ENCODE data around the gene FARS2.
"Not testable (repeated sequence)": the region's sequence is repeated elsewhere in the genome, so short reads cannot be mapped to it uniquely, and the experiment has no call there.

The FARS2 gene

DNA sequence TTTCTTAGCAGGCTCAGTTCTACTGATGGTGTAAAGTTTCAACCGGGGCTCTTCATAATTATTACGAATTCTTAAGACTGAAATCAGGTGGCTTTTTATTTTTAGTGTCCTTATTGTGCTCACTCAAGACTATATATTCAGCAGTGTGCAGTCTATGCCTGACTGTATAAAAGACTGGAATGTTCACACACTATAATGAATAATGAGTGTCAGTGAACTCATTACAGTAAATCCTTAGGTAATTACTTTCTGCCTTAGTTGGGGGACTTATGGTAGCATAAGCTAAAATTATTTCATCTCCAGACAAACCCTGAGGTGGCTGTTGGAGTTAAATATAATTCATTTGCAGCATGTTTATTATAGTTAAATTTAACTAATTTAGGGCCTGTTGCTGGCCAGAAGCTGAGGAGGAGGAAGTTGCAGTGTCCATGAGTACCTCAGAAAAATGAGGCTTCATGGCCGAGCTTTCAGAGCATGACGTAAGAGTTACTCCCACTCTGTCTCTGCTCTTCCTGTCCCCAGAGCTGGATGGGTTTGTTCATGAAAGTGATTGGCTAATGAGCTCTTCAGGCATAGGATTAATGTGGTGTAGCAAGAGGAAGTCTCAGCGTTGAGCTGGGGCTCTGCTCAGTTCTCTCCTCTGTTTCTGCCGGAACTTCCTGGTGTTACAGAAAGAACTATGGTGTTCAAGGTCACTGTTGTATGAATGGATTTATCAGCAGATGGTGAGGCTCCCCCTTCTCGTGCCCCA lies 409.7 kb downstream of the FARS2 start:
- no peak for DNase-seq (ENCODE audit: low spot score)

DNA sequence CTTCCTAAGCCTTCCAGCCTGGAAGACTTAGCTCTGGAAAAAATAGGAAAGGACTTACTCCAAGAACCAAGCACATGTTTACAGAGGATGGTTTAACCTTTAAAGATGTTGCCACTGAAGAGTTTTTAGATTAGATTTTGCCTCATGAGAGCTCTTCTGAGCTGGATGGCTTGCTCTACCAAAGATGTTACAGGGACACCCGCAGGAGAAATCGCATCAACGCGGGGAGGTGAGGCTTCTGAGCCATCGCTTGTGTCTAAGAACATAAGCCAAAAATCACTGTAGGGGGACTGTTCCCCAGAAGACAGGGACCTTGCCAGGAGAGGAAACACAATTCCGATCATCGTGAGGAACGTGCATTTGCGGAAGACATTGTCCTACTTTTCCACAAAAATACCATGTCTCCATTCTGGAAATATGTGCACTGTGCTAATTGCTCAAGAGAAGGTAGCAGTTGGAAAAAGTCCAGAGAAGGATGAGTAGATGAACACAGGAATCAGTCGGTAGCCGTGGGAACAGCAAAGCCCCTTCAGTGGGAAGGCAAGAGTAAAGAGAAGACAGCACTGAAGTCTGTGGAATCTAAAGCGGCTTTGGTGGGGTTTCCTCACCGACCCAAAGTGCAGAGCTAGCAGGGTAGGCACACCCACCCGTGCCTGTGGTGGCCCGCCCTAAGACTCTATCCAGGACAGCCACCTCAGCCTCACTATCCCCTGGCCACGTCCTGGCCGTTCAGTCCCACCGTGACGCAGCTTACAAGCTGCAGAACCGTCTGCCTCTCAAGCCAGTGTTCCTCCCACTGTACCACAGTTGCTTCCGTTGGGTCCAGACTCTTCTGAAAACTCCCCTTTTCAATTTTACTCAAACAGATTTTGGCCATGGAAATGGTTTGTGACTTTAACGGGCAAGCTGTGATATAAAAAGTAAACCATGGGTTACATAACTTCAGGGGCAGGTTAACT lies 410.6 kb downstream of the FARS2 start:
- no peak for DNase-seq (ENCODE audit: low spot score)

DNA sequence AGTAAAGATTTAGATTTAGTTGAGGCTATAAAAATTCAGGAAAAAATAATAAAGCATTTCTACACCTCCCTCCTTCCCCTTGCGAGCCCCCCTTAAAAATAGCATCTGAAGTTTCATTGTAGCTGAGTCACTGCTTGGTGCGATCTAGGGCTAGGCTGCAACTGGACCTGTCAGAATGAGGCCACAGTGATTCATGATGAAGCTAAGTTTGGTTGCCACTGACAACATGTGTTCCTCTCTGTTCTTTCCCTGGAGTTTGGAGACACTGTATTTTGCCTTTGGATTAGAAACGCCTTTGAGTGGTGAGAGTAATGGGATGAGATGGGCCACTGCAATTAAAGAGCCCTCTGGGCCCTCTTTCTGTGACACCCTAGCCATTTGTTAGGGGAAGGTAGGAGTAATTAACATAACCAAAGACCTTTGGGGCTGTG lies 411.3 kb downstream of the FARS2 start:
- DNase-seq (ENCODE audit: low spot score), result no peak

DNA sequence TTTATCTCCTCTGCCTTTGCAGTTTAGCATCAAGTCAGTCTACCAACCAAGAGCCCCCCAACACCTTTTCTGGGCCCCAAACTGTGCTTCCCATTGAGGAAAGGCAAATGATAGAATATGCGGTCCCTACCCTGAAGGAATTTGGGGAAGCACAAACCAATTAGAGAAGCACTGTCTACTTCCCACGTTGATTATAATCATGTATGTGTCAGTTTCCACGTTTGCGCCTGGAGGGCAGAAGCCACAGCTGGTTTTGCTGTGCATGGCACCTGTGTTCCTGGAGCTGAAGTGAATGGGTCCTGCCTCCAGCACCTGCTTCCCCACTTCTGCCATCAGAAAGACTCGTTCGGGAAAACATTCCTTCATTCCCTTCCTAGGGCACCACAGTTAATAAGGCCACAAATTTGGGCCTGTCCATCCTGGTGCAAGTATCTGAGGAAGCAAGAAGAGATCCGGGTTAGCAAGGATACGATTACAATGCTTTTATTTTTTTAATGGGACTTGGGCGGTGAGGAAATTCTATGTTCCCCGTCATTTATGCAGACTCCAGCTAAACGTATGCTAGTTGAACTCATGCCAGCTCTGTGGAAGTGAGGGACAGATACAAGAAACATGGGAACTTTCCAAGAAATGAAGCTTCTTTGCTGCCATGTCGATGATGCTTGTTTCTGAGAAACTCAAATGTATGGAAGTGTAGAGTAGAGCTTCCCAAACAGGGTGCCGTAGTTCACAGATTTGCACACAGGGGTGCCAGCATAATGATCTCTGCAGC lies 411.9 kb downstream of the FARS2 start:
- no peak for DNase-seq (ENCODE audit: low spot score)

DNA sequence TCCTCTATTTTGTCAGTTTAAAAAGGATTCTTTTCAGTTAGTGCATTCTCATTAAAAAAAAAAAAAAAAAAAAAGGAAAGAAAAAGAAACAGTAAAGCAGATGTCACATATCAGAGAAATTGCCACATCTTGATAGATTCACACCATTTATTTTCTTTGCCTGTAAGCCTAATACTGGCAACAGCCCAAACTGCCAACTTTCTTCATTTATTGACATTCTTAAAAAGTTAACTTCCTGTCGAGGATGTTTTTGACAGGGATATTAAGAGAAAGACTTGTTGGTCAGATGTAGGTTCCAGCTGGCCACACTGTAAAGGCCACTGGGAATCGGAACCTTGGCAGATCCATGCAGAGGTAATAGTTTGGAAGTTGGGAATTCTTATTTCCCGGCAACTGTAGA lies 412.8 kb downstream of the FARS2 start:
- no peak for DNase-seq (ENCODE audit: low spot score)

DNA sequence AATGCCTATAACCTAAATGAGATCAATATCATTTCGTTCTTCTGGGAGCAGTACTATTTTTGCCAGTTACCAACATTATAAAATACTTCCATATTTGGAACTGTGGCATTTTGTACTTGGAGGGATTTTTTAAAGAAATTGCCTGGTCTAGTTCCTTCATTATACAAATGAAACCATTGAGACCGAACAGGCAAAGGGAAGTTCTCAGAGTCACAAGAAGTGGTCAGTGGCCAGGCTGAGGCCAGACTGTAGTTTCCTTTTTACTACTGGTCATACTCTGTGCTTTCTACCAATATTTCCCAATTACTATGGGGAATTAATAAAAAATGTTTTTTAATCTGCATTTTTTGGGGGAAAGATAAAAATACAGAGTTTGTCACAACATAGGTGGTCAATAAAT lies 413.4 kb downstream of the FARS2 start:
- DNase-seq (ENCODE audit: low spot score), result no peak

DNA sequence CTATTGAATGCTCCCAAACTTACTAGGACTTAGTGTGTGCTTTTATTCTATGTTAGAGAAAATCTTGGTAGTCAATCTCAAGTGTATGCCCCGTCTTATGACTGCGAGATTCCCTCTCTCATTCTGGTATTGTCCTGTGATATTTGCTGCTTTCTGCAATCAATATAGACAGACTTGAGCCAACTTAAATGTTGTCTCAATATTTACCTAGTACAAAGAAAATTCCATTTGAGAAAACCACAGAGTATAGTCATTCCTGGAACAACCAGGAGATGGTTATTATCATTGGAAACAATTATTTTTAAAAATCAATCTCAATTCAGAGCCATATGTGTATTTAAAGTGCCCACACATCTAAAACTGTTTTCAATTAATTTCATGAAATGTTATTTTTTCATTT lies 415.4 kb downstream of the FARS2 start:
- DNase-seq (ENCODE audit: low spot score), result no peak

DNA sequence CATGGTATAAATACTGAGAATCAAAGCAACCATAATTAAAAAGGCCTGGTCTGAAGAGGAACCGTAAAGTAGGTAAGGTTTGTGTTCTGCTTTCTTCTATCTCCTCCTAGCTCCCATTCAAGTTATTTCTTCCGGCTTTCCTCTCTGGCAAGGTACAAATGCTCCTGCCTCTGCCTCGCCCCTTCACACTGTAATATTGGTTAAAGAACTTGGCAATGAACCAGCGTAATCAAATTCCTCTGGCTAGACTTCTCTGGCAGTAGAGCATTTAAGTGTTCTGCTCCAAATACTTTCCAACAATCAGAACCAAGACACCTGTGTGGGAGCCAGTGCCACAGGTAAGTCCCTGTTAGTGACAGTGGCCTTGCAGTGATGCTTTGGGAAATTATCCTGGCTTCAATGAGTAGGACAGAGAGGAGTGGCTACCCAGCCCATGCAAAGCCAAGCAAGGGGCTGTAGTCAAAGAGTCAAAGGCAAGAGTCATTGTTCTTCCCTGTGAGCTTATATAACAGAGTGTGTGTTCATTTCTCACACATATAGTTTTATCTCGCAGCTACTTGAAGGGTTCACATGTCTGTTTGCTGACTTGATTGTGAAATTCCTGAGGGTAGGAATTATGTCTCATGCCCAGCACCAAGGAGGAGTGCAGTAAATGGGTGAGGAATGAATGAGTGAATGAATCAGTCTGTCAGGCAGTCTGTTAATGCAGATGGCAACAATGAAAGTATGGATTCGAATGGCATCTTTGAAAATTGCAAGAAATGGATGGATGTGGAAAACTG lies 416.1 kb downstream of the FARS2 start:
- no peak for DNase-seq (ENCODE audit: low spot score)

DNA sequence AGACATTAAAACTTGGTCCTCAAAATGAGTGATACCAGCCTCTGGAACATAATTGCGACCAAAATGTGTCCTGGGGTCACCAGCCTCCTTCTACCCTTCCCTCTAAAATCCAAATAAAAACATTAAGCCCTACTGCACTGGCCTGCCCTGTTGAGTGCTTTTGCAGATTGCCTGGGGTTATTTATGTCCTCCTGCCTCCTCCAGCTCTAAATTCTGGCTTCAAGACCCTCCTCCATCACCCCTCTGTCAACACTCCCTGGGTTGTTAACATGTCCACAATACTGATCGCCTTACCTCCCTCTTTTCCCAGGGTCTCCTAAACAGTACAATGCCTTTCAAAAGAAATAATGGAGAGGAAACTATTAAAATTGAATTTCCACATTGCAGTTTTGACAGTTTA lies 418.0 kb downstream of the FARS2 start:
- no peak for DNase-seq (ENCODE audit: low spot score)

DNA sequence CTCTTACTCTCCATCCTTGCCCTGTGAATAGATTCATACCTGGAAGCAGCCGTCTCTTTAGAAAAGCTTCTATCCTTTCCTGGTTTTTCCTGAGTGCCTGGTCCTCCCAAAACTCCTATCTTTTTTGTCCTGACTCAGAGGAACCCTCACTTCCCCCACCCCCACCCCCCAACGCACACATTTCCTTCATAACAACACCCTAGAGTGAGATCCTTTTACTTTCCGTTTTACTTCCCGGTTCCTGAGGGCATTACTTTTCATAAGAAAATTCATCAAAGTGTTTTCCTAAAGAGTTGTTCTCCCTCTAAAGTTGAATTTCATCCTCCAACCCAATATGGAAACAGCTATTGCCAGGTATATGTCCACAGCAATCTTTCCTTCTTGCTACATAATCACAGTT lies 418.4 kb downstream of the FARS2 start:
- DNase-seq (ENCODE audit: low spot score), result no peak

DNA sequence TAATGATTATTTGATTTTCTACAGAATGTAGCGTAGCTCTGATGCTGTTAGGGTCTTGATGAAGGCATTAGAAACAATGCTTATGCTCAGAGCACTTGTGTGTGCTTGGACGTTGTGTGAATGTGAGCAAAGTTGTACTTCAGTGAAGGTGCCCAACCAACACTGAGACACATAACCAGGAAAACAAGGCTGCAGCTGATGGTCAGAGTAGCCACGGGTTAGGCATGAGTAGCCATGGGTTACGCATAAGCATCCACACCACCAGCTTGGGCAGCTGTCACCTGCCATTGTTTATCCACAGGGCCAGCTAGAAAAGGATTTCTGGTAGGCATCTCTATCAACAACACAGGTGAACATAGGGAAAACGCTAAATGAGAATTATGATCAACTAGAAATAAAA lies 418.8 kb downstream of the FARS2 start:
- no peak for DNase-seq (ENCODE audit: low spot score)

DNA sequence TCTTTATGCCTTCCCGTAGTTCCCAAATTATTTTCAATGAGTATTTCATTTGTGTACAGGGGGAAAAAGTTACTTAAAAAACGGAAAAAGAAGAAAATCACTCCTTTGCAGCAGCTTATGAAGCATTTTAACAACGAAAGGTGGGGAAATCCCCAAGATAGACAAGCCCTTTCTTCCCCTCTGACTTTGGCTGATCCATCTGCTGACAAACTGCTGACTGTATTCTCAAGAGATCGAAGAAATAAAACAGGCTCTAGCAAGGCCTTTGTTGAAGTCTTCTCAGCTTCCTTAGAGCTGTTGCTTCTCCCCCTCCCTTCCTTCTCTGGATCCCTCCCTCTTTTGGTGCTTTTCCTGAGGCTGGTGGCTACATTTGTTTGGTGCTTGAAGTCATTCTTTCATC lies 420.2 kb downstream of the FARS2 start:
- DNase-seq (ENCODE audit: low spot score), result no peak

DNA sequence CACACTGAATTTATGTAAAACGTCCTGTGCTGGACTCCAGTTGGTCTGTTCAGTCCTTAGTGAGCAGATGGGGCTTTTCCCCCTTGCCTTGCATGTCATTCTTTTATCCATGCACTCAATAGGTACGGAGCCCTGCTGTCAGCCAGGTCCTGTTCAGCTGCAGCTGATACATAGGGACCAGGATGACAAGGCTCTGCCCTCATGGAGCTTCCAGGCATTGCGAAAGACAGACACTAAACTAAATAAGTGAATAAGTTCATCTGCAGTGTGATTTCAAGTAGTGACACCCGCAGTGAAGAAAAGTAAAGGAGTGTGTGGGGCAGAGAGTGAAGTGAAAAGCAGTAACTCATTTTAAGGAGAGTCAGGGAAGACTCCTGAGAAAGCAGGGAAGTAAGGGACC lies 421.2 kb downstream of the FARS2 start:
- DNase-seq (ENCODE audit: low spot score), result no peak

DNA sequence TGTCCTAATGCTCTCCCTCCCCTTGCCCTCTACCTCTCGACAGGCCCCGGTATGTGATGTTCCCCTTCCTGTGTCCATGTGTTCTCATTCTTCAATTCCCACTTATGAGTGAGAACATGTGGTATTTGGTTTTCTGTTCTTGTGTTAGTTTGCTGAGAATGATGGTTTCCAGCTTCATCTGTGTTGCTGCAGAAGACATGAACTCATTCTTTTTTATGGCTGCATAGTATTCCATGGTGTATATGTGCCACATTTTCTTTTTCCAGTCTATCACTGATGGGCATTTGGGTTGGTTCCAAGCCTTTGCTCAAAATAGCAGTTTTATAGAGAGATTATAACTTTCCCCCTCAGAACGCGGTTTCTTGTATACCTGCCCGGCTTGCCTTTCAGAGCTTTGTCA lies 422.4 kb downstream of the FARS2 start:
- DNase-seq (ENCODE audit: low spot score), result not testable (repeated sequence)

DNA sequence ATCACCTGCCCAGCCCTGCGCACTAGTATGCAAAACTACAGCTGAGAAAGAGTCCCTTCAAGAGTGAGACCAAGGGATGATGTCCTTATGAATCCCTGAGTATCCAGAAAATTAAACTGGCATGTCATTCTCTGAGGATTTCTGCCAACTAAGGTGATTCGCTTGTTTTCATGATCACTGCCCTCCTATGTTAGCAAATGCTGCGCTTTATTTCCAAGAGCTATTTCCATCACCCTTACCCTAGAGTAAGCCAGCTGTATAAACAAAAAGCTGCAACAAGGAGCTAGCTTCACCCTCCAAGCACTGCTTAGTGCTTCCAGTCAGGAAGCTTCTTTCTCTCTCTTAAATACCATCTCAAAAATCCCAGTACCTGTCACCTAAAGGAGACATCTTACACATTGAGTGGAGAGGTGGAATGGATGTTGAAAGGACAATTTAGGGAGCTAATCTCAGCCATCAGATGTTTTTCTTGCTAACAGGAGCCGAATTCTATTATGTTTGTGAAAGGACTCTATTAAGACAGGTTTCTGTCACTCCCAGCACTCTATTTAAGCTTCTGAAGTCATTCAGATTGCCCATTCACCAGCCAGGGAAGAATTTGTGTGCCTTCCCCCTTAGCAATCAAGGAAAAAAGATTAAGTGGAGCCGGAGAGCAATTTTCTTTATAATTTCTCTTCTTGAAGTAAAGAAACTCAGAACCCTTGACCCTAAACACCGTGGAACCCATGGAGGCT lies 423.2 kb downstream of the FARS2 start:
- no peak for DNase-seq (ENCODE audit: low spot score)

DNA sequence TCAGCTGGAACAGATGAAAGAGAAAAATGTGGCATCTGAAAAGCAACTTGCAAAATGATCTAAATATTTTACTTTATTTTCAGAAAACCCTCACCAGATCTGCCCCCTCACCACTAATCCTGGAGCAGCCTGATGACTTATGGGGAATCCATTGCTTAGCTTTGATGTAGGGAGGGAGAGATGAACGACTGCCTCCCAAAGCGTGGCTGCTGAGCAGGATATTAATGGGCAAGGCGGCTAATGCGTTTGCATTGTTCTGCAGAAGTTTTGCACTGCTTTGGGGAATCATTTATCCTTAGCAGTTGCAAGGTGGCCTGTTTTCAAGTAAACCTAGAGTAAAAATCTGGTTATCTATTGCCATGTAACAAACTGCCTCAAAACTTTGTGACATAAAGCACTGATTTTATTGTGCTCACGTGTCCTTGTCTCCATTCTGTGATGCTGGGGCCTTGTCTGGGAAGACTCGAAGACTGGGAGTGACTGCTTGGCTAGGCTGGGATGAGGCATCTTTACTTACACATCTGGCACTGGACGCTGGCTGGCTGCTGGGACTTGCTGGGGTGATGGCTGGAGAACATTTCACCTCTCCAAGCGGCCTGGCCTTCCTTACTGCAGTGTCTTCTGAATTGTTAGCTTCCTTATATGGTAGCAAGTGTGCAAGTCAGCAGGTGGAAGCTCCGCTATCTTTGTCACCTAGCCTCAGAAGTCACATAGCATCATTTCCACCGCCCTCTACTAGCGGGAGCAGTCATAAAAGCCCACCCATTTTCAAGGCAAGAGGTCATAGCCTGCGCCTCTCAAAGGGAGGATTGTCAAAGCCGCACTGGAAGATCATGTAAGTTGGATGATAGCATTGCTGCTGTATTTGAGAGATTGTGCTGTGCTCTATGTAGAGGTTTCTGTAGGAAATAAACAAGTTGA lies 432.2 kb downstream of the FARS2 start:
- no peak for DNase-seq (ENCODE audit: low spot score)

DNA sequence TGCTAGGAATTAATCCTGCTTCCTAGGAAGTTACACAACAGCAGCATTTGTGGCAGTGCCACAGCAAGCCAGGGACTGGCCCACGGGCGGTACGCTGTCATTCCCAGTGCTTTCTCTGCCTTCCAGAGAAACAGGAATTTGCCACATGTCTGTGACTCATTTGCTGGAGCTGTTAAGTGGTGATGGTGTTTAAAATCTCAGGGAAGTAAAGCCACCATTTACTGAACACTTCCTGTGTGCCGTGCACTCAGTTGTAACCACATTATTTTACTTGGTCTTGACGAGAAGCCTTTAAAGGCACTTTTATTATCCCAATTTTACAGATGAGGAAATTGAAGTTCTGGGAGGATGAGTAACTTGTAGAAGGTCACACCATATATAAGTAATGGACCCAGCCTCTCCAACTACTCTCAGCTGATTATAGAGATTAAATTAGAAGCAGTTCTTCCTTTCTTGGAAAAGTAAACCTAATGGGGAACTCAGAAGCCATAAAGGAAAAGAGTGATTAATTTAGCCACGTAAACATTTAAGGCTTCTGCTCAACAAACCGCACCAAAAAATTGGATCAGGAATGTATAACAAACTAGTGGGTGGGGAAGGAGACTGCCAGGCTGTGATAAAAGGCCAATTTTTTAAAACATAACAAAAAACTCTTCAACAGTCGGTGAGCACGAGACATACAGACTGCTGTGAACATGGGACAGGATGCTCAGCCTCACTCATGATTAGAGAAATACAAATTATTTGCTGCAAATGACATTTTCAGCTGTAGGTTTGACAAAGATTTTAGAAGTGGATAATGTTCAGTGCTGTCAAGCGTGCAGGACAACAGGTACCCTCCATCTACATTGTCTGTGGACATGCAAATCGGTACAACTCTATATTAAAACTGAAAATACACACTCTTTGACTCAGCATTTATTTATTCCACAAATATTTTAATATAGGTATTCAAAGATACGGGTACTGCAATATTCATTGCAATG lies 434.2 kb downstream of the FARS2 start:
- peak; percentile 0 for DNase-seq (ENCODE audit: low spot score)

DNA sequence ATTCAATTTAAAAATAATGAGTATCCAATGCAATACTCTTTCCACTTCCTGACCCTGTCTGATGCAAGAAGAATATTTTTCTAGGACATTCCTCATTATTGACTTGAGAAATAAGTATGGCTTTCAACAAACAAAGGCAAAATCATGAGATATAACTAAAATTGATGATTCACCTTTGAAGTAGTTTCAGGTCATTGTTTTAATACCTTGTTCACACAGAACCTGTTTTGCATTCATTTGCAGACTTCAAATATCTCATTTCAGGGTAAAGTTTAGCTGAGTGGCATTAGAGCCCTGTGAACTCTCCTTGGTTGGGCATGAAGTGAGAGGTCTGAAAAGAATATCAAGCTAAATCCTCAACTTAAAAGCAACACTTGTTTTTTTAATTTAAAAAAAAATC lies 436.2 kb downstream of the FARS2 start:
- no peak for DNase-seq (ENCODE audit: low spot score)

DNA sequence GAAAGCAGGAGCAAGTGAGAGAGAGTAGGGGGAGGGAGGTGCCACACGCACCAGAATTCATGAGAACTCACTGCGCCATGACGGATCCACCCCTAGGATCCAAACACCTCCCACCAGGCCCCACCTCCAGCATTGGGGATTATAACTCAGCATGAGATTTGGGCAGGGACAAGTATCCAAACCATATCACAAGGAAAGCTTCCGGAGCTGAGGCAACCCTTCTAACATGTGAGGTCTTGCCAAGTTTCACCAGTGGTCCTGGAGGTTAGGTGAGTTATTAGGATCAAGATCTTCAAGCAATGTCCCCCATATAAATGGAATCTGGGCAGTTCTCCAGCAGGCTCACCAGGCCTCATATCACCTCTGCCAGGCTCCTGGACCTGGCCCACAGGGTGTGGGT lies 437.0 kb downstream of the FARS2 start:
- DNase-seq (ENCODE audit: low spot score), result no peak
